Testis (tissue), 2 donors: Measurements from ENCODE around the gene EPB41L1.

ENCODE experiments used
- CTCF ChIP-seq, 3 experiments: fragments of 450-650 bp in 2 of 3; fragments of 200-600 bp in 1 of 3; sonication (generic) in 1 of 3; IDR thresholded peaks; one replicate each; pipeline ENCODE4 v1.5.1; 2016 to 2019; ENCODE audit warnings: antibody characterized with exemption in 3 of 3, mild to moderate bottlenecking in 2 of 3, moderate library complexity in 1 of 3
- POLR2A ChIP-seq: fragments of 450-650 bp; IDR thresholded peaks from one replicate; pipeline ENCODE4 v1.6.1; 2017; ENCODE audit warnings: antibody characterized with exemption, mild to moderate bottlenecking, moderate library complexity

- TF ChIP-seq CTCF (IDR thresholded peaks at IDR 0.05) (no peak), POLR2A (no peak)
These were observed 110.1 kb downstream of the EPB41L1 start for GRCh38 chr20:36264426-36265246.
